Measurements from ENCODE around the gene YY1.
"Not testable (repeated sequence)": the region's sequence is repeated elsewhere in the genome, so short reads cannot be mapped to it uniquely, and the experiment has no call there.

YY1 gene

DNA sequence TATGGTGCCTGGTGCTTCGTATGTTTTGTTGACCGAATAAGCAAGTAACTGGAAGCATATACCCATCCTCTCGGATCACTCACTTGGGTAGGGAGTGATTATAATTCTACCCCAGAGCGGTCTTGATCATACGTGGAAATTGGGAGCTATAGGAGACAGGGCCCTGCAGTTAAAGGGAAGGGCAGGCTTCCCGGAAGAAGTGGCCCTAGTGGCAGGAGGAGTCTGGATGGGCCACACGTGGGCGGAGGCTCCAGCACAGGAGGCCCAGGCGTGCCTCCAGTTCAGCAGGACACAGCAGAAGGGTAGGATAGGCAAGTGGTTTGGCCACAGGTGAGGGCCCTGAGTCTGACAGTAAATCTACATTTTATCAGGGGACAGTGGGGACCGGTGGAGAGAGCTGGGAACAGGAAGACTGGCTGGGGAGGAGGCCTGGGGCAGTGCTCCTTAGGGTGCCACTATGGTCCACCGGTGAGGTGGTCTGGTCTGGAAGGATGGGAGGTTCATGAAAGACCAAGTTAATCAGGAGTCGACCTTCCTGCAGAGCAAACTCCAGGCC lies 23.5 kb upstream of the YY1 start:
- H3K4me3 ChIP-seq (ENCODE audit: low read depth in 1 of 2, low read length in 2 of 2) = no peak overlapping the region
- no peak overlapping the region for H3K27ac ChIP-seq (ENCODE audit: low read length)
- H3K36me3 ChIP-seq (ENCODE audit: control insufficient read depth in 1 of 2, insufficient read depth in 2 of 2, low read length in 2 of 2) = no peaks in the 10 kb centered on the region
- peaks cover 0 to 7% of the 10 kb centered on the region in 2 donors for H3K4me1 ChIP-seq (ENCODE audit: control insufficient read depth in 1 of 2, insufficient read depth in 2 of 2, low read length in 2 of 2)
- H3K9me3 ChIP-seq (ENCODE audit: control insufficient read depth in 1 of 2, low read length in 2 of 2) = no peaks in the 10 kb centered on the region
- no peaks in the 10 kb centered on the region for H3K27me3 ChIP-seq (ENCODE audit: low read depth, low read length)

DNA sequence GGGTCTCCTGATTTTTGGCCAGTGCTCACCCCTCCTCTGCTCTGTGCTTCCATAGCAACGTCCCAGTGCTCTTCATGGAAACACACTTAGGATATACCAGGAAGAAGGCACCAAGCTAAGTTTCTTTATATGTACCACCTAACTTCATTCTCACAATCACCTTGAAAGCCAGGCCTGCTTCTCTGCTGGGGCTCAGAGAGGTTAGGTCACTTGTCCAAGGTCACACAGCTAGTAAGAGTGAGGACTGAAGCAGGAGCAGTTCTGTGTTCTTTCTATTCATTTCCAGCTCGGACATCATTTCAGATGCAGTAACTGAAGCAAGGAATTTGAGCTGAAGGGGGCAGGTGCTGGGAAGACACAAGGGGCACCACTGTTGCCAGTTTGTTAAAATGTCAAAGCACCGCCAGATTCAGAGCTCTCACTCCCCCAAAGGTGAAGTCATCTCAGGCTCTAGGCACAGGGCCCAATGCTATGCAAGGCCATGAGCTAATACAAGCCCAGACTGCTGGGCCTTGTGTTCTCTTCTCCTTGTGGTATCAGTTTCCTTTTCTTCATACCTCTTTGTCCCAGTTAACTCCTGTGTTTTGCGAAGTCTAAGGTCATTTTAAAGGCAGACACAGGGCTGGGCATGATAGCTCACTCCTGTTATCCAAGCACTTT lies 19.7 kb upstream of the YY1 start:
- Histone ChIP-seq H3K27me3 (ENCODE audit: low read depth, low read length) (no peaks in the 10 kb centered on the region), H3K4me3 (ENCODE audit: low read depth in 1 of 2, low read length in 2 of 2) (no peak overlapping the region), H3K9me3 (ENCODE audit: control insufficient read depth in 1 of 2, low read length in 2 of 2) (no peaks in the 10 kb centered on the region), H3K27ac (ENCODE audit: low read length) (no peak overlapping the region), H3K36me3 (ENCODE audit: control insufficient read depth in 1 of 2, insufficient read depth in 2 of 2, low read length in 2 of 2) (no peaks in the 10 kb centered on the region), H3K4me1 (ENCODE audit: control insufficient read depth in 1 of 2, insufficient read depth in 2 of 2, low read length in 2 of 2) (peaks cover 17 to 19% of the 10 kb centered on the region in 2 donors)

DNA sequence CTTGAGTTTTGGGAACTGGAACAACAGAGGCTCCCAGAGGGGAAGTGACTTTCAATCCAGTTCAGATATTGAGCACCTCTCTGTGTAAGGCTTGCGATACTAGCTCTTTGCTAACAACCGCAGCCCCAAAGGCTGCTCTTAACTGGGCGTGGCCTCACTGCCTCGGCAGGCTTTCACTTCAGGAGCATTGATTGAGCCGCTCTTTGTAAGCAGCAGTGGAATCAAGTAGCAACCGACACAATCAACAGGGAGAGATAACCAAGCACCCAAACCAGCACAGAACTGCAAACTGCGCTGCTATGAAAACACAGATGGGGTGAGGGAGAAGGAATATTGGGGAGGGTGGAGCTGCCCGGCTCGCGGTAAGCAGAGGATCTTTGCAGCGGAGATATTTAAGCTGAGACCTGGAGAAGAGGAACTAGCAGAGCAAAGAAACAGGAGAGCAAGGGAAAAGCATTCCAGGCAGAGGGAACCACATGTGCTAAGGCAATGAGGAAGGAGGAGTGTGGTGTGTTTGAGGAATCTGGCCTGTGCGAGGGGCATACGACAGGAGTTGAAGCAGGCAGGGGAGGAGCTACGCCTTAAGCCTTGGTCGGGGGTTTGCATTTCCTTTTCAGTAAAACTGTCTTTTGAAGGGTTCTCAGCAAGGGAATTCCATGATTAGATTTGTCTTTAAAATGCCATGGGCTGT lies 17.3 kb upstream of the YY1 start:
- Histone ChIP-seq H3K4me3 (ENCODE audit: low read depth in 1 of 2, low read length in 2 of 2) (peak overlapping the region; percentile 70 to 72), H3K4me1 (ENCODE audit: control insufficient read depth in 1 of 2, insufficient read depth in 2 of 2, low read length in 2 of 2) (peaks cover 17 to 19% of the 10 kb centered on the region in 2 donors), H3K27ac (ENCODE audit: low read length) (peak overlapping the region; percentile 65), H3K27me3 (ENCODE audit: low read depth, low read length) (no peaks in the 10 kb centered on the region), H3K36me3 (ENCODE audit: control insufficient read depth in 1 of 2, insufficient read depth in 2 of 2, low read length in 2 of 2) (no peaks in the 10 kb centered on the region), H3K9me3 (ENCODE audit: control insufficient read depth in 1 of 2, low read length in 2 of 2) (no peaks in the 10 kb centered on the region)

DNA sequence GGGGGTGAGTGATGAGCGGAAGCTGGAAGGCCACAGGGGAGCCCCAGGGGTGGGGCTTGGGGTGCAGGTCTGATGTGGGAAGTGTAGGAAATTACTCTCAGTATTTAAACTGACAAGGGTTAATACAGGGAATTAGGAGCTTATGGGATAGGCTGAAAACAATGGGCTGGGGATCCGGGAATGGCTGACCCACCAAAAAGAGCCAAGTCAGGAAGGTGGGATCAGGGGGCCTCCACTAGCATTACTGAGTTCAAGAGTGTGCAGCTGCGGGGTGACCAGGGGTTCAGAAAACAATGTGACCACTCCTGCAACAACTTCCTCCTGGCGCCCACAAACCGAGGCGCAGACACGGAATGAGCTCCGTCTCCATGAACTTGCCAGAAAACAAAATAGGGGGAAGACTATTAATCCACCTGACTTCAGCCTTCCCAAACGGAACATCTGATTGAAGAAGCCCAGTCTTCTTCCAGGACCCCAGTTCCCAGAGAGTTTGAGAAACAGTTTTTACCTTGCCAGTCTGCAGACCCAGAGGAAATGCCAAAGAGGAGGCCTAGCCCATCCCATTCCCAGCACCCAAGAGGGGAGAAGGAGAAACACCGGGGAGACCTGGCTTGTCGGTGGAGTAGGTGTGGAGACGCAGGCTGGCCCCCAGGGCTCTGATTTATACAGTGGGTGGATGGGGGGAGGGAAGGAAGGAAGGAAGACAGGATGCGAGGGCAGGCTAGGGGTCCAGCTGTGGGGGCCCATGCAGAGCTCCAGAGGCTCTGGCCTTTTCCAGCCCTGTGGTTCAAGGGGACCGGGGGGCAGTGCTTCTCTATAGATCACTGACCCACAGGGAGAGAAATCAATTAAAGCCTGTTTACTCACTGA lies 16.5 kb upstream of the YY1 start:
- H3K27ac ChIP-seq (ENCODE audit: low read length) = peak overlapping the region; percentile 65
- no peaks in the 10 kb centered on the region for H3K27me3 ChIP-seq (ENCODE audit: low read depth, low read length)
- no peaks in the 10 kb centered on the region for H3K9me3 ChIP-seq (ENCODE audit: control insufficient read depth in 1 of 2, low read length in 2 of 2)
- H3K36me3 ChIP-seq (ENCODE audit: control insufficient read depth in 1 of 2, insufficient read depth in 2 of 2, low read length in 2 of 2) = no peaks in the 10 kb centered on the region
- H3K4me3 ChIP-seq (ENCODE audit: low read depth in 1 of 2, low read length in 2 of 2) = peak overlapping the region; percentile 70 to 72
- peaks cover 17 to 19% of the 10 kb centered on the region in 2 donors for H3K4me1 ChIP-seq (ENCODE audit: control insufficient read depth in 1 of 2, insufficient read depth in 2 of 2, low read length in 2 of 2)

DNA sequence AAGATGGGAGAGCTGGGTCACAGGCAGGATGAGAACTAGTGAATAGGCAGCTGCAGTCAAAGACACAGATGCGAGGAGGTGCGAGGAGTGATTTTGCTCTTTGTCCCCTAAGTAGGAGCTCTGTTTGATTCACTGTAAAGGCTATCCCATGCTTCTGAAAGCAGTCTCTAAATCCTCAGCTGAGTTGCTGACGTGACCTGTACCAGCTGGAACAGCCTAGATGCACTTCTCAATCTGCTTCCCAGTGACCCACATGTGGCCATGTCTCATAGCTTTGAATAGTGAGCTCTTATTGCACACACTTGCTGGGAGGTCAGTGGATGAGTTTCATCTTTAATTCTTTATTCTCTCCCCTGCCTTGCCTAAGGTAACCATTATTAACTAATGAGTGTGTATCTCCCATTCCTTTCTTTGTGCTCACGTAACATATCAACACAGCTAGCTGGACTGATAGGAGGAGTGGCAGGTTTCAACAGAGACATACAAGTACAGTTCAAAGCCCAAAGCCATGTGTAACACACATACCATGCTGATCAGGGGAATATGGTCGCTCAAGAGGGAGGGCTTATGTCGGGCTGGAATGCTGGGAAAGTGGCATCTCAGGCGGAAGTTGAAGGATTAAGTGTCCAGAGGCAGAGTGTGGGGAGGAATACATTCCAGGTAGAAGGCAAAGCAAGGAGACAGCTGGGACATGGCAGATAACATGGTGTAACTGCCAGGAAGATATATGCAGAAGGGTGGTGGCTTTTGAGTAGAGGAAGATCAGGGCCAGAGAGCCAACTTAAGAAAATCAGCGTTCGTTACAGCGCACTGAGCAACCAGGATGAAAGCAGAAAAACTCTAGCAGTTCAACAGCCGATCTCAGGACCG lies 15.4 kb upstream of the YY1 start:
- H3K36me3 ChIP-seq (ENCODE audit: control insufficient read depth in 1 of 2, insufficient read depth in 2 of 2, low read length in 2 of 2) = no peaks in the 10 kb centered on the region
- H3K4me1 ChIP-seq (ENCODE audit: control insufficient read depth in 1 of 2, insufficient read depth in 2 of 2, low read length in 2 of 2) = peaks cover 17 to 19% of the 10 kb centered on the region in 2 donors
- H3K9me3 ChIP-seq (ENCODE audit: control insufficient read depth in 1 of 2, low read length in 2 of 2) = no peaks in the 10 kb centered on the region
- no peak overlapping the region for H3K4me3 ChIP-seq (ENCODE audit: low read depth in 1 of 2, low read length in 2 of 2)
- no peaks in the 10 kb centered on the region for H3K27me3 ChIP-seq (ENCODE audit: low read depth, low read length)
- H3K27ac ChIP-seq (ENCODE audit: low read length) = peak overlapping the region; percentile 65

DNA sequence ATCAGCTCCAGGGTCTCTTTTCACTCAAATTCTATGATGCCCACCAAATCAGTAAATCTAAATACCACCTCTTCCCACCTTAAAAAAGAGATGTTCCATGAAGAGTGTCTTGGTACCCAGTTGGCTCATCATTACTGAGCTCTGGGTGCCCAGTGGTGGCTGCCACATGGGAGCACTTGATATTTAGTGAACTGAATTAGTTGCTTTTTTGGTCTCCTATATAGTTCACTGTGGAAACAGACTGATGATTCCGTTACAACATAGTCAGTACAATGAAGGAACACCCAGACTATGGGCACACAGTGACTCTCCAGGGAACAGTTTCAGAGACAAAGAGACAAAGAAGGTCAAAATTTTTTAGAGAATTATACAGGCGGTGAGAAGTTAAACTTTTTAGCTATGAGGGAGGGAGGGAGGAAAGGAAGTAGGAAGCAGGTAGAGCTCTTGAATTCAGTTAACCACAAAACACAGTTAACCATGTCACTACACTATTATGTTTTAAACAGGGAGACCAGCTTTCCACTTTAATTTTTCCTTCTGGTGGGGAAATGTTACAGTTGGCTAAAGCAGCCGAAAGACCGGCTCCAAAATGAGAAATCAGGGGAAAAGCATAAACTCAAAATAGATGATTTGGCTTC lies 14.6 kb upstream of the YY1 start:
- Histone ChIP-seq H3K36me3 (ENCODE audit: control insufficient read depth in 1 of 2, insufficient read depth in 2 of 2, low read length in 2 of 2) (no peaks in the 10 kb centered on the region), H3K9me3 (ENCODE audit: control insufficient read depth in 1 of 2, low read length in 2 of 2) (no peaks in the 10 kb centered on the region), H3K4me3 (ENCODE audit: low read depth in 1 of 2, low read length in 2 of 2) (no peak overlapping the region), H3K27me3 (ENCODE audit: low read depth, low read length) (no peaks in the 10 kb centered on the region), H3K27ac (ENCODE audit: low read length) (no peak overlapping the region), H3K4me1 (ENCODE audit: control insufficient read depth in 1 of 2, insufficient read depth in 2 of 2, low read length in 2 of 2) (peaks cover 17 to 19% of the 10 kb centered on the region in 2 donors)

DNA sequence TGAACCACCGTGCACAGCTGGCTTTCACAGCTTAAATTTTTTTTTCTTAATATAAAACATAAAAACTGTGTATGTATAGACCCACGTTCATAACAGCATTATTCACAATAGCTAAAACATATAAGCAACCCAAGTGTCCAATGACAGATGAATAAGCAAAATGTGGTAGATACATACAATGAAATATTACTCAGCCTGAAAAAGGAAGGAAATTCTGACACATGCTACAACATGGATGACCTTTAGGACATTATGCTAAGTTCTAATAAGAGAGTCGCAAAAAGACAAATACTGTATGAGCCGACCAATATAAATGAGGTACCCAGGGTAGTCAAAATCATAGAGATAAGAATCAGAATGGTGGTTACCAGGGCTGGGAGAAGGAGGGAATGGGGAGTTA lies 13.8 kb upstream of the YY1 start:
- H3K36me3 ChIP-seq (ENCODE audit: control insufficient read depth in 1 of 2, insufficient read depth in 2 of 2, low read length in 2 of 2) = no peaks in the 10 kb centered on the region
- no peaks in the 10 kb centered on the region for H3K27me3 ChIP-seq (ENCODE audit: low read depth, low read length)
- H3K4me1 ChIP-seq (ENCODE audit: control insufficient read depth in 1 of 2, insufficient read depth in 2 of 2, low read length in 2 of 2) = peaks cover 17 to 19% of the 10 kb centered on the region in 2 donors
- no peak overlapping the region for H3K4me3 ChIP-seq (ENCODE audit: low read depth in 1 of 2, low read length in 2 of 2)
- H3K27ac ChIP-seq (ENCODE audit: low read length) = no peak overlapping the region
- no peaks in the 10 kb centered on the region for H3K9me3 ChIP-seq (ENCODE audit: control insufficient read depth in 1 of 2, low read length in 2 of 2)

DNA sequence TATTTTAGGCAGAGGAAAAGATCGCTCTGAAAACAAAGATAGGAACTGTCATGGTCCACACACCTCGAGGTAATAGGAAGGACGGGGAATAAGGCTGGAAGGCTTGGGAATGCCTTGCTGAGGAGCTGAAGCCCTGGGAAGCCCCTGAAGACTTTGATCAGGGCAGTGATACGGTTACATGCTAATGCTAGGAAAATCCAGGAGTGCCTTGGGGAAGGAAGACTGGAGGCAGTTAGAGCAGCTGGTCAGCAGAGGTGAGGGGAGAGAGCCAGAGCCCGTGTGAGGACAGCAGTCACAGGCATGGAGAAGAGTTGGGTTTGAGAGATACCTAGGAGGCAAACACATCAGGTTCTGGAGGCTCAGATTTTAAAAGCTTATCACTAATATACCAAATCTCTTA lies 8.6 kb upstream of the YY1 start:
- no peaks in the 10 kb centered on the region for H3K36me3 ChIP-seq (ENCODE audit: control insufficient read depth in 1 of 2, insufficient read depth in 2 of 2, low read length in 2 of 2)
- H3K4me1 ChIP-seq (ENCODE audit: control insufficient read depth in 1 of 2, insufficient read depth in 2 of 2, low read length in 2 of 2) = peaks cover 0 to 4% of the 10 kb centered on the region in 2 donors
- H3K27me3 ChIP-seq (ENCODE audit: low read depth, low read length) = no peaks in the 10 kb centered on the region
- no peaks in the 10 kb centered on the region for H3K9me3 ChIP-seq (ENCODE audit: control insufficient read depth in 1 of 2, low read length in 2 of 2)
- no peak overlapping the region for H3K27ac ChIP-seq (ENCODE audit: low read length)
- H3K4me3 ChIP-seq (ENCODE audit: low read depth in 1 of 2, low read length in 2 of 2) = no peak overlapping the region

DNA sequence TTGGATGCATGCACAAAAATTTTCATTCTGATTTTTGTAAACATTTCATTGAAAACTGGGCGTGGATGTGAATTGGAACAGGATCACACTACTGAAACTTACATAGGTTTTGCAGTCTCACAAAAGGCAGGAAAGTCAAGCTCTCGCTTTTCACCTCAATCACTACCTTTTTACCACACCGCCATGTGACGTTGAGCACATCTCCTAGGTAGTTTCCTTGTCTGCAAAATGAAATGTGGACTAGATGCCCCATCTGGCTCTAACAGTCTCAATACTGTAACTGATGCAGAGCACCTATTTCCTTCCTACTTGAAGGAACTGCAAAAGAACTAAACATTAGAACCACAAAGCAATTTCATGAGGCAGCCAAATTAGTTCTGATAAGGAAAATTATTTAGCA lies 4.4 kb upstream of the YY1 start:
- H3K4me3 ChIP-seq (ENCODE audit: low read depth in 1 of 2, low read length in 2 of 2) = no peak overlapping the region
- no peak overlapping the region for H3K27ac ChIP-seq (ENCODE audit: low read length)
- peaks cover 0 to 5% of the 10 kb centered on the region in 2 donors for H3K36me3 ChIP-seq (ENCODE audit: control insufficient read depth in 1 of 2, insufficient read depth in 2 of 2, low read length in 2 of 2)
- H3K4me1 ChIP-seq (ENCODE audit: control insufficient read depth in 1 of 2, insufficient read depth in 2 of 2, low read length in 2 of 2) = peaks cover 14 to 18% of the 10 kb centered on the region in 2 donors
- H3K27me3 ChIP-seq (ENCODE audit: low read depth, low read length) = no peaks in the 10 kb centered on the region
- no peaks in the 10 kb centered on the region for H3K9me3 ChIP-seq (ENCODE audit: control insufficient read depth in 1 of 2, low read length in 2 of 2)

DNA sequence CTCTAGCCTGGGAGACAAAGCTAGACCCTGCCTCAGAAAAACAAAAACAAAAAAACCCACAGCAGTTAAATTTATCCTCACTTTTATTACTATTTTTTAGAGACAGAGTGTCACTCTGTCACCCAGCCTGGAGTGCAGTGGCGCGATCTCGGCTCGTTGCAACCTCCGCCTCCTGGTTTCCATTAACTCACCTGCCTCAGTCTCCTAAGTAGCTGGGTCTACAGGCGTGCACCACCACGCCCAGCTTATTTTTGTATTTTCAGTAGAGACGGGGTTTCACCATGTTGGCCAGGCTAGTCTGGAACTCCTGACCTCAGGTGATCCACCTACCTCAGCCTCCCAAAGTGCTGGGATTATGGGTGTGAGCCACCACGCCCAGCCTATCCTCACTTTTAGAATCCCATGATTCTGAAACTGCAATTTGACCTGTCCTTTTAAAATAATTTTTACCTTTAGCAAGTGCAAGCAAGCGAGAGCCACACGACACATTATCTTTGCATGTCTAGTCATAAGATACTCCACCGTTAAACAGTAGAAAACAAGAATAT lies 2.6 kb upstream of the YY1 start:
- not testable (repeated sequence) for H3K27me3 ChIP-seq (ENCODE audit: low read depth, low read length); H3K9me3 ChIP-seq (ENCODE audit: control insufficient read depth in 1 of 2, low read length in 2 of 2); H3K27ac ChIP-seq (ENCODE audit: low read length)
- H3K4me3 ChIP-seq (ENCODE audit: low read depth in 1 of 2, low read length in 2 of 2) = peak overlapping the region in 1 of 2 donors; percentile 64
- peaks cover 18 to 23% of the 10 kb centered on the region in 2 donors for H3K4me1 ChIP-seq (ENCODE audit: control insufficient read depth in 1 of 2, insufficient read depth in 2 of 2, low read length in 2 of 2)
- H3K36me3 ChIP-seq (ENCODE audit: control insufficient read depth in 1 of 2, insufficient read depth in 2 of 2, low read length in 2 of 2) = peaks cover 0 to 13% of the 10 kb centered on the region in 2 donors
